GM19238 (cell line): Measurements from ENCODE around the gene SND1.

Source experiments
- DNase-seq: peaks from one replicate; pipeline ENCODE4 v3.0.0; 2011; ENCODE audit warnings: low spot score; ENCODE audit not compliant: insufficient read length

The SND1 gene

GRCh38 chr7:128010391-128011127 lies 358.6 kb downstream of the SND1 start:
- no peak for DNase-seq

GRCh38 chr7:128011131-128011661 lies 359.2 kb downstream of the SND1 start:
- no peak for DNase-seq

- DNase-seq: no peak
These were observed 362.8 kb downstream of the SND1 start for GRCh38 chr7:128014811-128015210.

- DNase-seq: no peak
These were observed 365.5 kb downstream of the SND1 start for GRCh38 chr7:128017460-128017859.

DNA sequence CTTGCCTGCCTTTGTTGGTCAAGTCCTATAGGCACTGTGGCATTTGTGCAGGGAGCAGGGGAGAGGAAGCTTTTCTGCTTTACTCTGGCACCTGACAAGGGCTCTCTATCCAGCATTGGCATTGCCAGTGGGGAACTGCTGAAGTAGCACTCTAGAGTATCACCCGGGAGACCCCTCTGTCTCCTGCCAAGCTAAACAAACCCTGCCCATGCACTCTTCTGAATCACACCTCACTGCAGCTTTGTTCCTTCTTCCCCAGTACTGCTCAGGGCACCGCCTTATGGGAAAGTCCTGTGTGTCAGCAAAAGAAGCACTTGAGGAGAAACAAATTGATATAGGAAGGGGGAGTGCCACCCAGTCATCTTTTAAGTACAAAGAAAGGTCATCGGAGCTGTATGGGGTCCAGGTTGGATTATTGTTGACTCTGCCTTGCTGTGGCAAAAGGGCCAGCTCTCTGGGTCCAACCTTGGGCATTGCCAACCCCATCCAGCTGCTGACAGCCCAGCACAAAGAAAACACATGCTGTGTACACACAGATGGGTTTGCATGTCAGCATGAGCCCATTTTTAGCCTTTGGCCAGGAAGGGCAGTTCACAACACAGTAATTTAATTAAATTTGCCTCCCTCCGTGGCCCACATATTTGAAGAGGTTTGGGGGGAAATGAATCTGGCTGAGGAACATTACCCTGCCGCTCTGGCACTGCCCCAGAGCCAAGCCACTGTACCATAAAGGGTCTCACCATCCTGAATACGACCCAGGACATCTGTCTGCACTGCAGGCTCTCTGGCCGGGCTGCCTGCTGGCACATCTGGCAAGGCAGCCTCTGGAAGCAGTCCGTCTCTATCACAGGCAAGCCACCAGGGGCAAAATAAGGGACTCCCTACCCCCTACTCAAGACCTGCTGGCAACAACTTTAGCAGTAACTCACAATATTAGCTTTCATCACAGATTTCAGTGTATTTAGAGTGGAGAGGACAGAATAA lies 366.2 kb downstream of the SND1 start:
- DNase-seq: no peak

- no peak for DNase-seq
These were observed 367.3 kb downstream of the SND1 start for GRCh38 chr7:128019288-128019687.

DNA sequence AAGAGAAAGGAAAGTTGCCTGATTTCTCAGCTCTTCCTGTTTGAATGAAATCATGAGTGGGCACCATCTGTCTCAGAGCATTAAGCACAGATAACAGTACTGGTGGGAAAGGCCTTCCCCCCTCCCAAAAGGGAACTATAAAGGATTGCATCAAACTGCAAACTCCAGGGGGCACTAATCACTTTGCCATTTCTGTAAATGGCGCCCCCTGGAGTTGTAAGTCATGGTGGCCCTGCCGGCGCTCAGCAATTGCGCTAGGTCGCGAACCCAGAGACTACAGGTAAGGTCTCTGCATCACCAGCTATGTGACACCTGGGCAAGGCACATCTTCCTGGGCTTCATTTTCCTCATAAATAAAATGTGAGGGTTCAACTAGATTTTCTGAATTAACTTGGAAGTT lies 368.2 kb downstream of the SND1 start:
- DNase-seq: no peak

GRCh38 chr7:128021366-128021765 lies 369.4 kb downstream of the SND1 start:
- no peak for DNase-seq

- DNase-seq: no peak
These were observed 370.9 kb downstream of the SND1 start for GRCh38 chr7:128022631-128023532.

GRCh38 chr7:128024151-128024550 lies 372.2 kb downstream of the SND1 start:
- DNase-seq: no peak

GRCh38 chr7:128025380-128025779 lies 373.4 kb downstream of the SND1 start:
- DNase-seq: no peak

GRCh38 chr7:128025819-128026218 lies 373.8 kb downstream of the SND1 start:
- no peak for DNase-seq

GRCh38 chr7:128026551-128026950 lies 374.6 kb downstream of the SND1 start:
- no peak for DNase-seq

- no peak for DNase-seq
These were observed 375.5 kb downstream of the SND1 start for GRCh38 chr7:128027485-128027980.

GRCh38 chr7:128029405-128029995 lies 377.5 kb downstream of the SND1 start:
- DNase-seq: no peak

- DNase-seq: no peak
These were observed 378.3 kb downstream of the SND1 start for GRCh38 chr7:128030263-128030653.

- DNase-seq: peak; percentile 66
These were observed 378.9 kb downstream of the SND1 start, which contains the start of gene LRRC4 for GRCh38 chr7:128030654-128031611. Gene LRRC4, minus strand, starts transcription at chr7:128031437. Its CDS starts 797 bp downstream, at chr7:128030640.

GRCh38 chr7:128031901-128032604 lies 380.1 kb downstream of the SND1 start:
- peak; percentile 52 for DNase-seq
